ENCODE measurements around the gene SHISA6. TPM values are rescaled to one million over a fixed set of nuclear protein-coding genes. Genes with fewer than 3 reads are reported as not detected.

Gene SHISA6
- polyA plus RNA-seq, 1 experiment, result not detected

DNA sequence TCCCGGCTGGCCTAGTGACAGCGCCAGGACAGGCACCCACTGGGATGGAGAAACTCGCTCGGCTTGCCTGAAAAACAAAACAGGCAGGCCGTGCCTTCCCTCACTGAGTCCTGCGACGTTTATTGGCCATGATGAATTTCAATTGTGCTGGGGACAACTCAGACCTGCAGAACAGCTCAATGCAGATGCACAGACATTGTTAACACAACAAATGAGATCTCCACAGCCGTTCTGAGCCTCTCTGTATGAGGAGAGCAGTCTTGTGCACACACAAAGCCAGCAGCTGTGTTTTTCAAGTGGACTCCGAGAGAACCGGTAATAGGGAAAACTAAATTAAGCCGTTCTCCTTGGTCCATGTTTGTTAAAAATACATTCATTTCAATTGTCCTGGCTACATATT is 15.9 kb downstream of the SHISA6 start:
- no peaks in the 10 kb centered on the region for H3K27me3 ChIP-seq (ENCODE audit: control insufficient read depth, insufficient read depth, low read length)
- no peak overlapping the region for H3K4me3 ChIP-seq (ENCODE audit: low read depth, low read length)
- TF ChIP-seq, protein P1, sequence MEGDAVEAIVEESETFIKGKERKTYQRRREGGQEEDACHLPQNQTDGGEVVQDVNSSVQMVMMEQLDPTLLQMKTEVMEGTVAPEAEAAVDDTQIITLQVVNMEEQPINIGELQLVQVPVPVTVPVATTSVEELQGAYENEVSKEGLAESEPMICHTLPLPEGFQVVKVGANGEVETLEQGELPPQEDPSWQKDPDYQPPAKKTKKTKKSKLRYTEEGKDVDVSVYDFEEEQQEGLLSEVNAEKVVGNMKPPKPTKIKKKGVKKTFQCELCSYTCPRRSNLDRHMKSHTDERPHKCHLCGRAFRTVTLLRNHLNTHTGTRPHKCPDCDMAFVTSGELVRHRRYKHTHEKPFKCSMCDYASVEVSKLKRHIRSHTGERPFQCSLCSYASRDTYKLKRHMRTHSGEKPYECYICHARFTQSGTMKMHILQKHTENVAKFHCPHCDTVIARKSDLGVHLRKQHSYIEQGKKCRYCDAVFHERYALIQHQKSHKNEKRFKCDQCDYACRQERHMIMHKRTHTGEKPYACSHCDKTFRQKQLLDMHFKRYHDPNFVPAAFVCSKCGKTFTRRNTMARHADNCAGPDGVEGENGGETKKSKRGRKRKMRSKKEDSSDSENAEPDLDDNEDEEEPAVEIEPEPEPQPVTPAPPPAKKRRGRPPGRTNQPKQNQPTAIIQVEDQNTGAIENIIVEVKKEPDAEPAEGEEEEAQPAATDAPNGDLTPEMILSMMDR (IDR thresholded peaks at IDR 0.05; ENCODE audit: insufficient read depth, low read depth, low read length), result no peak
- DNase-seq (ENCODE audit: low read depth), result no peak
- CTCF ChIA-PET, result no interaction called here
- no peaks in the 10 kb centered on the region for H3K36me3 ChIP-seq (ENCODE audit: control insufficient read depth, insufficient read depth, low read length)
- POLR2A ChIA-PET, result no interaction called here

DNA sequence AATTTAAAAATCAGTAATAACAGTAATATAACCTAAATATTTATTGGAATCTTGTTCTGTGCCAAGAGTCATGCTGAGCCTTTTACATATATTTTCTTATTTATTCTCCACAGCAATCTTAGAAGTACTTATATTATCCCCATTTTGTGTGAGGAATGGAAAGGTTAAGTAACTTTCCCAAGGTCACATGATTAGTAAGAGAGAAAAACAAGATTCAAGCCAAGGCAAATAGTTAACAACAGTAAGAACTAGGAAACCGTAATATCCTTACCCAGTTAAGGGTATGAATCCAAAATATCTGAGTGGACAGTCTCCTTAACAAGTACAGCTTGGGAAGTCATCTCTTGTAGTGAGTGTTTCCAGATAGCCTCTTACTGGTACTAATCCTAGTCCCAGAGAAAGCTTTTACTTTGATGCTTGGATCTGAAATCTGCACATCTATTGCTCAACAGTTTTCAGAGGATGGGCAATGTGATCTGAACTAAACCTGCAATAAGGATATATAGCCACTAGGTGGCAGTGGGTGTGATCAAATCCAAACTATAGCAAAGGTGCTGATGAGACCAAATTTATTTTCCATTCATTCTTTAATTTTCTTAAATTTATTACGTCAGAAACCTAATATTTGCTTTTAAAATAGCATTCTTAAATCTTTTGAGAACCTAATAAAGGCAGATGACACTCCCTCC is 23.3 kb downstream of the SHISA6 start:
- CTCF ChIA-PET, result no interaction called here

DNA sequence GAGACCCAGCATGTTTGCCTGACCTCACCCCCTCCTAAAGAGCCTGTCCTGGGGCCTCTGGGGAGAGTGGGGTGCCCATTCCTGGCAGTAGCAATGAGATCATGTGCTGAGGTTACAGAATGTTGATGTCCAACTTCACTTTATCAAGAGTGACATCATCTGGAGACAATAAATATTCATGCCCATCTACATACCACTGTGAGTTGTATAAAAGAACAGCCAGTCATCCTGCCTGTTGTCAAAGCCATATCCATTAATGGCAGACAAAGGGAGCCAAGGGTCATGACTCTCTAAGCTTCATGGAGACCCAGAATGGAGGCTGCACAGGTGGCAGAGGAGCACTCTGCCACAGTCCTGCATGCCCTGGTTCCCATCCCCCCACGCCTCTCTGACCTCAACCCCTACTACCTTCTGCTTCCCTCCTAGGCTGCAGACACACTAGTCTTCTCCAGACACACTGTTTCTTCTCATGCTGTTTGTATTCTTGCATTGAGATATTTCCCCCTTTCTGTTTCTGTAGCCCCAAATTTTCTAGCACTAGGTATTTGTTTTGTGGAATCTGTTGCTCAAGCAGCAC is 27.1 kb downstream of the SHISA6 start:
- TF ChIP-seq, protein P1 (IDR thresholded peaks at IDR 0.05; ENCODE audit: insufficient read depth, low read depth, low read length), result no peak
- DNase-seq (ENCODE audit: low read depth), result no peak
- Histone ChIP-seq H3K27me3 (ENCODE audit: control insufficient read depth, insufficient read depth, low read length) (no peaks in the 10 kb centered on the region), H3K4me3 (ENCODE audit: low read depth, low read length) (no peak overlapping the region), H3K36me3 (ENCODE audit: control insufficient read depth, insufficient read depth, low read length) (no peaks in the 10 kb centered on the region)
- POLR2A ChIA-PET, result no interaction called here
- CTCF ChIA-PET, result no interaction called here

More for the DNA sequence above, 23.3 kb downstream of the SHISA6 start:
- DNase-seq (ENCODE audit: low read depth), result no peak
- Histone ChIP-seq H3K4me3 (ENCODE audit: low read depth, low read length) (no peak overlapping the region), H3K36me3 (ENCODE audit: control insufficient read depth, insufficient read depth, low read length) (no peaks in the 10 kb centered on the region), H3K27me3 (ENCODE audit: control insufficient read depth, insufficient read depth, low read length) (no peaks in the 10 kb centered on the region)
- POLR2A ChIA-PET, result no interaction called here
- TF ChIP-seq, protein P1 (IDR thresholded peaks at IDR 0.05; ENCODE audit: insufficient read depth, low read depth, low read length), result no peak

DNA sequence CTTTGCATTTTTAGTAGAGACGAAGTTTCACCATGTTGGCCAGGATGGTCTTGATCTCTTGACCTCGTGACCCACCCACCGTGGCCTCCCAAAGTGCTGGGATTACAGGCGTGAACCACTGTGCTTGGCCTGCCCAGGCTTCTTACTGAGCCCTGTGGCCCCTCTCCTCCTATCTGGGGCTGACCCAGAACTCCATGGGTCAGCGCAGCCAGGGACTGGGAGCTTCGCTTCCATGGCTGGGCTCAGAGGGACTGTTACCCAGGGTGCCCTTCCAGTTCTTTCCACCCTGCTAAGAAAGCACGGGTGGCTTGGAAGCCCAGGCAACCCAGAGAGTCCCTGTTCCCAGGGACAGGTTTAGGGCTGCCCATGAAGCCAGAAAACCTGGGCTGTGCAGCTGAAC is 28.2 kb downstream of the SHISA6 start:
- Histone ChIP-seq H3K36me3 (ENCODE audit: control insufficient read depth, insufficient read depth, low read length) (no peaks in the 10 kb centered on the region), H3K4me3 (ENCODE audit: low read depth, low read length) (no peak overlapping the region), H3K27me3 (ENCODE audit: control insufficient read depth, insufficient read depth, low read length) (no peaks in the 10 kb centered on the region)
- ChIA-PET CTCF (no interaction called here), POLR2A (no interaction called here)
- TF ChIP-seq, protein P1 (IDR thresholded peaks at IDR 0.05; ENCODE audit: insufficient read depth, low read depth, low read length), result no peak
- no peak for DNase-seq (ENCODE audit: low read depth)

DNA sequence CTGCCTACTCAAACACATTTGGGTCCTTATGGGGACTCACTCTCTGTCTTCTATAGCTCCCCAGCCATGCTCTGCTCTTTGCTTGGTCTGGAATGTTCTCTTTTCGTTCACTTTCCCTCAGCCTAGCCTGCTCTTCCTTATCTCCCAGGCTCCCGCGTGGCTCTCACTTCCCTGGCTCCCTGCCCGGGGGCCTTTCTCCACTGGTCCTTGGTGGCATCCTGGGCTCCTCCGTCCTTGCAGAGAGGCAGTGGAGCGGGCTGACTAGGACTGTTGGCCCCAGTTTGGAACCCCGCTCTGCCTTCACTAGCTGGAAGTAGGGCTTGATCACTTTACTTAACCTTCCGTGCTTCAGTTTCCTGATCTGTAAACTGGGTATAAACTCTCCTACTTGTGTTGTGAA is 31.2 kb downstream of the SHISA6 start:
- Histone ChIP-seq H3K27me3 (ENCODE audit: control insufficient read depth, insufficient read depth, low read length) (no peaks in the 10 kb centered on the region), H3K36me3 (ENCODE audit: control insufficient read depth, insufficient read depth, low read length) (no peaks in the 10 kb centered on the region), H3K4me3 (ENCODE audit: low read depth, low read length) (no peak overlapping the region)
- ChIA-PET CTCF (no interaction called here), POLR2A (no interaction called here)
- TF ChIP-seq, protein P1 (IDR thresholded peaks at IDR 0.05; ENCODE audit: insufficient read depth, low read depth, low read length), result no peak
- no peak for DNase-seq (ENCODE audit: low read depth)
